Measurements from ENCODE around the gene SLC25A12. TPM values are rescaled to one million over a fixed set of nuclear protein-coding genes. Genes with fewer than 3 reads are reported as not detected.
"Not testable (repeated sequence)": the region's sequence is repeated elsewhere in the genome, so short reads cannot be mapped to it uniquely, and the experiment has no call there.

The SLC25A12 gene
- total and polyA plus RNA-seq, 12 donors = 9.2 to 26.0 (median 21.0) TPM

- no peak overlapping the region for H3K4me3 ChIP-seq
- no peaks in the 10 kb centered on the region for H3K36me3 ChIP-seq (replicated peaks in 1 of 2)
- H3K27me3 ChIP-seq = no peaks in the 10 kb centered on the region
- no peak for DNase-seq
- WGBS, 4 donors = 87 to 91% (median 89%) methylated on average over 5 of the region's 5 CpGs
- TF ChIP-seq POLR2A (IDR thresholded peaks at IDR 0.05) (no peak), CTCF (IDR thresholded peaks at IDR 0.05) (no peak)
- H3K4me1 ChIP-seq (replicated peaks in 1 of 2) = no peaks in the 10 kb centered on the region
- H3K9me3 ChIP-seq (replicated peaks in 1 of 3) = no peaks in the 10 kb centered on the region
- H3K27ac ChIP-seq = no peak overlapping the region
- intact Hi-C loops (cut with DNase I) = no loop called here
Measured at GRCh38 chr2:171772373-171772772, 121.7 kb downstream of the SLC25A12 start.

GRCh38 chr2:171771463-171771862 is 122.6 kb downstream of the SLC25A12 start:
- no peak for TF ChIP-seq CTCF (IDR thresholded peaks at IDR 0.05)
- no peak for TF ChIP-seq POLR2A (IDR thresholded peaks at IDR 0.05)
- Histone ChIP-seq H3K4me1 (replicated peaks in 1 of 2) (no peaks in the 10 kb centered on the region), H3K4me3 (no peak overlapping the region), H3K27me3 (no peaks in the 10 kb centered on the region), H3K9me3 (replicated peaks in 1 of 3) (no peaks in the 10 kb centered on the region), H3K36me3 (replicated peaks in 1 of 2) (no peaks in the 10 kb centered on the region), H3K27ac (no peak overlapping the region)
- intact Hi-C loops (cut with DNase I) = no loop called here
- DNase-seq = no peak

GRCh38 chr2:171763602-171764001 is 130.4 kb downstream of the SLC25A12 start:
- intact Hi-C loops (cut with DNase I) = no loop called here

GRCh38 chr2:171762879-171763573 is 131.0 kb downstream of the SLC25A12 start:
- no peak overlapping the region for H3K27ac ChIP-seq
- no peaks in the 10 kb centered on the region for H3K9me3 ChIP-seq (replicated peaks in 1 of 3)
- DNase-seq = no peak
- TF ChIP-seq POLR2A (IDR thresholded peaks at IDR 0.05) (no peak), CTCF (IDR thresholded peaks at IDR 0.05) (no peak)
- no peaks in the 10 kb centered on the region for H3K4me1 ChIP-seq (replicated peaks in 1 of 2)
- intact Hi-C loops (cut with DNase I) = no loop called here
- H3K27me3 ChIP-seq = no peaks in the 10 kb centered on the region
- H3K36me3 ChIP-seq (replicated peaks in 1 of 2) = peaks cover 0 to 6% of the 10 kb centered on the region in 2 donors
- WGBS, 4 donors = 89 to 100% (median 94%) methylated on average over 2 of the region's 2 CpGs
- no peak overlapping the region for H3K4me3 ChIP-seq

More at GRCh38 chr2:171763602-171764001, 130.4 kb downstream of the SLC25A12 start:
- peaks cover 0 to 6% of the 10 kb centered on the region in 2 donors for H3K36me3 ChIP-seq (replicated peaks in 1 of 2)
- H3K27ac ChIP-seq = no peak overlapping the region
- H3K4me3 ChIP-seq = no peak overlapping the region
- TF ChIP-seq CTCF (IDR thresholded peaks at IDR 0.05) (no peak), POLR2A (IDR thresholded peaks at IDR 0.05) (no peak)
- H3K4me1 ChIP-seq (replicated peaks in 1 of 2) = no peaks in the 10 kb centered on the region
- H3K9me3 ChIP-seq (replicated peaks in 1 of 3) = no peaks in the 10 kb centered on the region
- WGBS, 4 donors = 84 to 91% (median 85%) methylated on average over 3 of the region's 3 CpGs
- no peak for DNase-seq
- H3K27me3 ChIP-seq = no peaks in the 10 kb centered on the region

- WGBS, 4 donors = 98 to 100% (median 100%) methylated on average over 3 to 4 of the region's 4 CpGs
- DNase-seq; H3K4me3 ChIP-seq; H3K27ac ChIP-seq; H3K36me3 ChIP-seq (replicated peaks in 1 of 2); intact Hi-C loops (cut with DNase I); H3K27me3 ChIP-seq; H3K4me1 ChIP-seq (replicated peaks in 1 of 2); H3K9me3 ChIP-seq (replicated peaks in 1 of 3): not testable (repeated sequence)
Measured at GRCh38 chr2:171761176-171761575, 132.9 kb downstream of the SLC25A12 start.

GRCh38 chr2:171758762-171759161 is 135.3 kb downstream of the SLC25A12 start:
- H3K9me3 ChIP-seq (replicated peaks in 1 of 3); intact Hi-C loops (cut with DNase I); H3K27me3 ChIP-seq; H3K36me3 ChIP-seq (replicated peaks in 1 of 2); H3K4me3 ChIP-seq; H3K4me1 ChIP-seq (replicated peaks in 1 of 2); H3K27ac ChIP-seq; DNase-seq: not testable (repeated sequence)
- WGBS, 4 donors = 95 to 96% (median 96%) methylated on average over 1 of the region's 1 CpG

Data from adrenal gland (tissue), 12 donors.